Myocyte (in vitro differentiated cells): Measurements from ENCODE around the gene RFX3. TPM values are rescaled to one million over a fixed set of nuclear protein-coding genes. Genes with fewer than 3 reads are reported as not detected.

Experiments
- DNase-seq: peaks from one replicate; pipeline ENCODE4 v3.0.0-alpha.2; 2012; ENCODE audit warnings: low read depth
- total RNA-seq: library from RNA; depleted of rRNA; stranded (reverse); fragments of >200 nt; gene quantifications from 2 replicates; pipeline ENCODE4 v1.2.3, GENCODE V29; 2014

RFX3 gene
- total RNA-seq, 1 donor from 2014 or later, result 3.0 TPM

GRCh38 chr9:3285365-3286161 lies 240.2 kb downstream of the RFX3 start:
- no peak for DNase-seq

GRCh38 chr9:3282365-3282764 lies 243.4 kb downstream of the RFX3 start:
- no peak for DNase-seq

GRCh38 chr9:3281399-3281798 lies 244.4 kb downstream of the RFX3 start:
- DNase-seq, result no peak

GRCh38 chr9:3277200-3277599 lies 248.6 kb downstream of the RFX3 start:
- no peak for DNase-seq

GRCh38 chr9:3271581-3271980 lies 254.2 kb downstream of the RFX3 start:
- DNase-seq, result peak; percentile 26

- no peak for DNase-seq
These were observed 254.6 kb downstream of the RFX3 start for GRCh38 chr9:3271157-3271556.

GRCh38 chr9:3268223-3268622 lies 257.6 kb downstream of the RFX3 start:
- no peak for DNase-seq

GRCh38 chr9:3263698-3264097 lies 262.1 kb downstream of the RFX3 start:
- DNase-seq, result no peak

GRCh38 chr9:3262826-3263529 lies 262.8 kb downstream of the RFX3 start:
- no peak for DNase-seq

- DNase-seq, result no peak
These were observed 264.3 kb downstream of the RFX3 start for GRCh38 chr9:3261484-3261883.

- no peak for DNase-seq
These were observed 269.1 kb downstream of the RFX3 start for GRCh38 chr9:3256571-3257330.

GRCh38 chr9:3251309-3251708 lies 274.5 kb downstream of the RFX3 start:
- DNase-seq, result no peak

GRCh38 chr9:3250741-3251140 lies 275.1 kb downstream of the RFX3 start:
- no peak for DNase-seq

GRCh38 chr9:3247211-3247610 lies 278.6 kb downstream of the RFX3 start:
- no peak for DNase-seq

- no peak for DNase-seq
These were observed 279.6 kb downstream of the RFX3 start for GRCh38 chr9:3246241-3246640.

GRCh38 chr9:3244963-3245653 lies 280.7 kb downstream of the RFX3 start:
- DNase-seq, result no peak

GRCh38 chr9:3243683-3244082 lies 282.1 kb downstream of the RFX3 start:
- DNase-seq, result no peak

- peak; percentile 26 for DNase-seq
These were observed 284.5 kb downstream of the RFX3 start for GRCh38 chr9:3241290-3241689.

GRCh38 chr9:3240656-3241268 lies 285.0 kb downstream of the RFX3 start:
- DNase-seq, result peak; percentile 66

- peak; percentile 16 for DNase-seq
These were observed 286.6 kb downstream of the RFX3 start for GRCh38 chr9:3239240-3239639.

GRCh38 chr9:3238236-3238635 lies 287.6 kb downstream of the RFX3 start:
- DNase-seq, result no peak
